HG03565 (cell line): ENCODE data around the gene KRTAP4-2.
"Not testable (repeated sequence)": the region's sequence is repeated elsewhere in the genome, so short reads cannot be mapped to it uniquely, and the experiment has no call there.

Experiments
- ATAC-seq: cut with Tn5 transposase; IDR thresholded peaks from one replicate; pipeline ENCODE4 v1.9.1; 2021; ENCODE audit warnings: mild to moderate bottlenecking, moderate library complexity; ENCODE audit not compliant: unreplicated experiment

The KRTAP4-2 gene

DNA sequence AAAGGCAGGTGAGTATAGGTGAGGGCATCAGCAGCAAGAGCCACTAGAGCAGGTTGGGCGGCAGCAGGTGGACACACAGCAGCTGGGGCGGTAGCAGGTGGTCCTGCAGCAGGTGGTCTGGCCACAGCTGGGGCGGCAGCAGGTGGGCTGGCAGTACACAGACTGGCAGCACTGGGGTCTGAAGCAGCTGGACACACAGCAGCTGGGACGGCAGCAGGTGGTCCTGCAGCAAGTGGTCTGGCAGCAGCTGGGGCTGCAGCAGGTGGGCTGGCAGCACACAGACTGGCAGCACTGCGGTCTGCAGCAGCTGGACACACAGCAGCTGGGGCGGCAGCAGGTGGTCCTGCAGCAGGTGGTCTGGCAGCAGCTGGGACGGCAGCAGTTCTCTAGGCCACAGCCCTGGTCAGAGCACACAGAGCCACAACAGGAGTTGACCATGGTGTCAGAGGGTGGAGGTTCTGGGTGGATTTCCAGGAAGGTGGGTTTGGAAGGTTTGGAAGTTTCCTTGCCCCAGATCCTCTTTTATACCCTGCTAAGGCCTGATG lies at the start of gene KRTAP4-2:
TSS of gene KRTAP4-2 (minus strand) at position 495 of the 545 bp plus-strand sequence. CDS start at position 438, 57 bp downstream.
- no peak for ATAC-seq

DNA sequence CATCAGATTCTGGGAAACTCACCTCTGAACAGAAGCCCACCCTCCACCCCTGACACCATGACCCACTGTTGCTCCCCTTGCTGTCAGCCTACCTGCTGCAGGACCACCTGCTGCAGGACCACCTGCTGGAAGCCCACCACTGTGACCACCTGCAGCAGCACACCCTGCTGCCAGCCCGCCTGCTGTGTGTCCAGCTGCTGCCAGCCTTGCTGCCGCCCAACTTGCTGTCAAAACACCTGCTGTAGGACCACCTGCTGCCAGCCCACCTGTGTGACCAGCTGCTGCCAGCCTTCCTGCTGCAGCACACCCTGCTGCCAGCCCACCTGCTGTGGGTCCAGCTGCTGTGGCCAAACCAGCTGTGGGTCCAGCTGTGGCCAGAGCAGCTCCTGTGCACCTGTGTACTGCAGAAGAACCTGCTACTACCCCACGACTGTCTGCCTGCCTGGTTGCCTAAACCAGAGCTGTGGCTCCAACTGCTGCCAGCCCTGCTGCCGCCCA lies 48.6 kb upstream of the KRTAP4-2 start, which contains the start of gene KRTAP9-2:
TSS of gene KRTAP9-2 (plus strand) at position 51 of the 498 bp plus-strand sequence. CDS start at position 58, 7 bp downstream.
- ATAC-seq: not testable (repeated sequence)

DNA sequence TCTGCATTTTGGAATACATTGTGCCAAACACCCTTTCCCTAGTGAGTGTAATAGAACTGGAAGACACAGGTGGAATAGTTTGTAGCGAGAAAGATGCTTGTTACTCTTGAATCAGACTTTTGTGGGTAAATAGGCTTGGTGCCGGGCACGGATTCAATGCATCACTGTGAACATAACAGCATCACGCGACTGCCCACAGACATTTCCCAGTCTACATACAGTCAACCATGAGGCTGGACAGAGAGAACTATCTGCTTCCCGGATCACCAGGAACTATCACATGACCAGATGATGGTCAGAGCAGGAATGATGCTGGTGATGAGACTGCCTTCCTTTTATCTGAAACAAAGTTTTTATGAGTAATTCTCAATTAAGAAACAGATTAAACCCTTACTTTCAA lies 48.0 kb upstream of the KRTAP4-2 start:
- no peak for ATAC-seq

DNA sequence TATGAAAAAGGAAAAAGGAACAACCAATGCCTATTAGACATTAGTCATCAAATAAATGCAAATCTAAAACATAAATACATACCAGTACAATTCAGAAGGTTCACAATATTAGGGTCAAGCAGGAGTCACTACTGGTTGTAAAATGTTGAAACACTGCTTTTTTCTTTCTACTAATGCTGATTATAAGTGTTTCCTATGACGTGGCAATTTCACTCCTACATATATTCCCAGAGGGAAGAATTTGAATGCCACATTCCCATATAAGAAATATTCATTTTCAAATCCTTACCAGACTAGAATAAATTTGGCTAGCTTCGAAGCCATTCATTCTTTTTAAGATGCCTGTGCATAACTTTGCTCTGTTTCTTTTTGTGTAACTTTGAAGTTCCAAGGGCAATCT lies 45.8 kb upstream of the KRTAP4-2 start:
- no peak for ATAC-seq

DNA sequence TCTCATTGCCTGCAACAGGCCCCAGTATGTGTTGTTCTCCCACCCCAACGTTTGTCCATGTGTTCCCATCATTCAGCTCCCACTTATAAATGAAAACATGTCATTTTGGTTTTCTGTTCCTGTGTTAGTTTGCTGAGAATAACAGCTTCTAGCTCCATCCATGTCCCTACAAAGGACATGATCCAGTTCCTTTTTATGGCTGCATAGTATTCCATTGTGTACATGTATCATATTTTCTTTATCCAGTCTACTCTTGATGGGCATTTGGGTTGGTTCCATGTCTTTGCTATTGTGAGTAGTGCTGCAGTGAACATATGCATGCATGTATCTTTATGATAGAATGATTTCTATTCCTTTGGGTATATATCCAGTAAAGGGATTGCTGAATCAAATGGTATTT lies 37.7 kb upstream of the KRTAP4-2 start:
- no peak for ATAC-seq

DNA sequence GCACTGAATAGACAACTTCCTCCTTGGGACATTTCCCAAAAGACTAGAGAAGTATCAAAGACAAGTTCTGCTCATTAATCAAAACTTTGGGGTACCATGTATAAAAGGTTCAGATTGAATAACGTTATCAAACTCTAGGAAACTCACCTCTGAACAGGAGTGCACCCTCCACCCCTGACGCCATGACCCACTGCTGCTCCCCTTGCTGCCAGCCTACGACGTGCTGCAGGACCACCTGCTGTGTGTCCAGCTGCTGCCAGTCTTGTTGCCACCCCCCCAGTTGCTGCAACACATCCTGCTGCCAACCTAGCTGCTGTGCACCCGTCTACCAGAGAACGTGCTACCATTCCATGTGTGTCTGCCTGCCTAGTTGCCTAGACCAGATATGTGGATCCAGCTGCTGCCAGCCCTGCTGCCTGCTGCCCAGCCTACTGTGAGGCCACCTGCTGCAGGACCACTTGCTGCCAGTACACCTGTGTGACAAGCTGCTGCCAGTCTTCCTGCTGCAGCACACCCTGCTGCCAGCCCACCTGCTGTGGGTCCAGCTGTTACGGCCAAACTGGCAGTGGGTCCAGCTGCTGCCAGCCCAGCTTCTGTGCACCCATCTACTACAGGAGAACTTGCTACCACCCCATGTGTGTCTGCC lies 34.6 kb upstream of the KRTAP4-2 start:
- ATAC-seq: no peak

DNA sequence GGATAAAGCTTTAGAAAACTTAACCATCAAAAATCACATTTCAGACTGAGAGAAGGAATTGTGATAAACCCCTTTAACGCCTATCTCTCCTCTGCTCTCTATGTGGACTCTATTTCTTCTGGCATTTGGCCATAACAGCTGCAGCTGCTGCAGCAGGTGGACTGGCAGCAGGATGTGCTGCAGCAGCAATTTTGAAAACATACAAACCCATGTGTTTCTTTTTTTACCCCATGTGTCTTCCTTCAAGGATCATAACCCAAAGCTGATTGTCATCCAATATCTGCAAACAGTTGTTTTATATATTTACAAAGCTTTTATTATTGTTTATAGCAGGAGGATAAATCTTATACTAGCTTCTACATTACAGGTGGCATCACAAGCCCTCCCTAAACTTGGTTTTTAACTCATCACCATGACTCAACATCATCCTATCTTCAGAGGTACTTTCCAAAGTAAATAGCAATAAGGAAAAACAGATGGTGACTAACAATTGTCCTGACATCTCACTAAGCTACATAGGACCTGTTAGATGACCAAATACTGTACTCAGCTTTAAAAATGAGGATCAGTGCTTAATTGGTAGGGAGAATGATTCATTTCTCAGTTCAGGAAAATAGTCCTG lies 33.9 kb upstream of the KRTAP4-2 start:
- no peak for ATAC-seq

DNA sequence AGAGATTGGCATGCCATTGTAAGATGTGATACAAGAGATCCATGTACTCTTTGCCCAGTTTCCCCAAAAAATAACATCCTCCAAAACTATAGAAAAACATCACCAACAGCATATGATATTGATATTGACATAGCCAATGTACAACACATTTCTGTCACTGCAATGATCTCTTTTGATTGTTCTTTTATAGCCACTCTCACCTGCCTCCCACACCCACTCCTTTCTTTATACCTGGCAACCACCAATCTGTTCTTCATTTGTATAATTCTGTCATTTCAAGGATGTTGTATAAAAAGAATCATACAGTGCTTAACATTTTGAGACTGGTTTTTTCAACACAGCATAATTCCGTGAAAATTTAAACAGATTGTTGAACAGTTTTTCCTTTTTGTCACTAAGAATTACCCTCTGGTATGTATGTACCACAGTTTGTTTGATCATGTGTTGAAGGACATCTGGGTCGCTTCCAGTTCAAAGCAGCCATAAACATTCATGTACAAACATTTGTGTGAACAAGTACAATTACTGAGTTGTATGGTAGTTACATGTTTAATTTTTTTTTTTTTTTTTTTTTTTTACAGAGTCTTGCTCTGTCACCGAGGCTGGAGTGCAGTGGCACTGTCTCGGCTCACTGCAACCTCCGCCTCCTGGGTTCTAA lies 21.5 kb upstream of the KRTAP4-2 start:
- ATAC-seq: no peak

DNA sequence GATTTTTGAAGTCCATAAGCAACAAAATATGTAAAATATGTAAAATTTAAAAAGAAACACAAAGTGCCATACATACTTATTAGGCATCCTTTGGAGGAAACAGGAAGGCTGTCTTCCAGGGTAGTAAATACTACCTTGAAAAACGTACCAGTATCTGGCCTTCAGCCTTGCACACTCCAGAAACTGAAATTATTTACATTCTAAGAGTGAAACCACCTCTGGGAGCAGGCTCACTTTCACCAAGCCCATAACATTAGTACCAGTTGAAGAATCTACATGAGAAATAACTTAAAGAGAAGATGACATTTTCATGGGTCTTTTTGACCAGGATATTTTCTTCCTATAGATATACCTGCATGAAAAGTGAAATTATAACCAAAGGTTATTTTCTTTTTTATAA lies 18.0 kb upstream of the KRTAP4-2 start:
- no peak for ATAC-seq

DNA sequence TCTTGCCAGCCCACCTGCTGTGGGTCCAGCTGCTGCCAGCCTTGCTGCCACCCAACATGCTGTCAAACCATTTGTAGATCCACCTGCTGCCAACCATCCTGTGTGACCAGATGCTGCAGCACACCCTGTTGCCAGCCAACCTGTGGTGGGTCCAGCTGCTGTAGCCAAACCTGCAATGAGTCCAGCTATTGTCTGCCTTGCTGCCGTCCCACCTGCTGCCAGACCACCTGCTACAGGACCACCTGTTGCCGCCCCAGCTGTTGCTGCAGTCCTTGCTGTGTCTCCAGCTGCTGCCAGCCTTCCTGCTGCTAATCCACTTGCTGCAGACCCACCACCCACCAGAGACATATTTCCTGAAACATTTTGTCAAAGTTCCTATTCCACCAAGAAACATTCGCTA lies 12.3 kb upstream of the KRTAP4-2 start:
- no peak for ATAC-seq

DNA sequence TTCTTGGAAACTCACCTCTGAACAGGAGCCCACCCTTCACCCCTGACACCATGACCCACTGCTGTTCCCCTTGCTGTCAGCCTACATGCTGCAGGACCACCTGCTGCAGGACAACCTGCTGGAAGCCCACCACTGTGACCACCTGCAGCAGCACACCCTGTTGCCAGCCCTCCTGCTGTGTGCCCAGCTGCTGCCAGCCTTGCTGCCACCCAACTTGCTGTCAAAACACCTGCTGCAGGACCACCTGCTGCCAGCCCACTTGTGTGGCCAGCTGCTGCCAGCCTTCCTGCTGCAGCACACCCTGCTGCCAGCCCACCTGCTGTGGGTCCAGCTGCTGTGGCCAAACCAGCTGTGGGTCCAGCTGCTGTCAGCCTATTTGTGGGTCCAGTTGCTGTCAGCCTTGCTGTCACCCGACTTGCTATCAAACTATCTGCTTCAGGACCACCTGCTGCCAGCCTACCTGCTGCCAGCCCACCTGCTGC lies 11.9 kb upstream of the KRTAP4-2 start, which contains the start of gene KRTAP9-1:
TSS of gene KRTAP9-1 (plus strand) at position 51 of the 482 bp plus-strand sequence. CDS start at position 51, 0 bp downstream.
- ATAC-seq: not testable (repeated sequence)

DNA sequence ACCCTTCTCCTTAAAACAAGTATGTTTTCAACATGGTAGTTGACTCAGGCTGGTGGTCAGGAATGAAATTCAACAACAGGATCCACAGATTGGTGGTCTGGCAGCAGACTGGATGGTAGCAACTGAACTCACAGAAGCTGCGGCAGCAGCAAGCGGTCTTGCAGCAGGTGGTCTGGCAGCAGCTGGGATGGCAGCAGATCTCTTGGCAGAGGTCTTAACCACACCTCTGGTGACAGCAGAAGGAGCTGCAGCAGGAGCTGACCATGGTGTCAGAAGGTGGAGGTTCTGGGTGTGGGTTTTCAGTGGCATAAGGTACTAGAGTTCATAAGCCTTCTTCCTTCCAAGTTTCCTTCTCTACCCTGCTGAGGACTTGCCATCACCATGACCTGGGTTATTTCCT lies 8.9 kb upstream of the KRTAP4-2 start:
- no peak for ATAC-seq

DNA sequence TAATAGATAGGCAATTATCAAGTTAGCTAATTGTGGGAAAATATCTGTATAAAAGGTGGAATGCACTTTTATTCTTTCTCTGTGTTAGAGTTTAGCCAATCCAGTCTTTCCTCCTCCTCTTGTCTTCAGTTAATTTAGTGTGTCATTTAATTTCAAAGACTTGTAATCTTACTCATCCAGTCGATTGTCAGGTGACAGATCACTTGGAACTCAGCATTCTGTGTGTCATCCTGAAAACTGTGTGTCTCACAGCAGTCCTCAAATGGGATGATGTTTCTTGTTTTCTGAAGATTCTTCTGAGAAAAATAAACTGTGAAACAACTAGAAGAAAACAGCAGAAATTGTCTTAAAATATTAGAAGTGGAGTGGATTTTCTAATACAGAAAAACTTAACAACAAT lies 7.0 kb upstream of the KRTAP4-2 start:
- no peak for ATAC-seq

DNA sequence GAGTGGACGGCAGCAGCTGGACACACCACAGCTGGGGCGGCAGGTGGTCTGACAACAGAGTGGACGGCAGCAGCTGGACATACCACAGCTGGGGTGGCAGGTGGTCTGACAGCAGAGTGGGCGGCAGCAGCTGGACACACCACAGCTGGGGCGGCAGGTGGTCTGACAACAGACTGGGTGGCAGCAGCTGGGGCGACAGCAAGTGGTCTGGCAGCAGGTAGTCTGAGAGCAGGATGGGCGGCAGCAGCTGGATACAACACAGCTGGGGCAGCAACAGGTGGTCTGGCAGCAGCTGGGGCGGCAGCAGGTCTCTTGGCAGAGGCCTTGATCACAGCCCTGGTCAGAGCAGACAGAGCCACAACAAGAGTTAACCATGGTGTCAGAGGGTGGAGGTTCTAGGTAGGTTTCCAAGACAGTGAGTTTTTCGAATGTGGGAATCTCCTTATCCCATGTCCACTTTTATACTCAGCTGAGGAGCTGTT lies 6.5 kb upstream of the KRTAP4-2 start, which contains the start of gene KRTAP4-1:
TSS of gene KRTAP4-1 (minus strand) at position 432 of the 482 bp plus-strand sequence. CDS start at position 375, 57 bp downstream.
- no peak for ATAC-seq

DNA sequence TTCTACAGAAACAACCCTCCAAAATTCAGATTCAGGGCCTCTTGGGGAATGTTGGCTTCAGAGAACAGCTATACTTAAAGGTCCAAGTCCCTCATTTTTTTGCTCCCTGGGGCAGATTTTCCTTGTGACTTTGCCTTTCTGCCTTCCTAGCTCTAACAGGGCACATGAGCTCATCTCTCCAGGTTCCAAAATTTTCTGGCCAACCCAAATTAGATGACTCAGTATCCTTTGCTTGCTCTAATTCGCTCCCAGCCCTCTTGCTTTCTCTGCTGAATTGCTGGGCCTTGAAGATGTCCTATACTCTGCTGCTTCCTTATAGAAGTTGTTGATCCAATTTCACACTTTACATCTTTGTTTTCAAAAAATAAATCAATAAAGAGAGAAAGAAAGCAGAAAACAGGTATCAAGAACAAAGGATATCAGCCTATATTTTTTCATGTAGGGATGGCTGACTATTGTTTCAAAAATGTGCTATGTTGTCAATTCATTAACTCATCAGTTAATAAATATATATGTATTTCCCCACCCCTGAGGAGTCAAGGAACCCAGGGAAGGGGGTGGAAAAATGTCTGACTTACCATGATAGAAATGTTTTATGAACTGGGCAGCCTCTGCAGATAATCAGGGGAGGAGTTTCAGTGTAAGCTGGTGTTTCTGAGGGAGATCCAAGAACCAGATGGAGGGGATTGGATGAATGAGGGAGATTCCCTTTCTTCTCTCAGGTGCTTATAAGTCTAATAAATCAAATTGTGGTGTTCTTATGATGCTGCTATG lies 1.0 kb upstream of the KRTAP4-2 start:
- no peak for ATAC-seq

DNA sequence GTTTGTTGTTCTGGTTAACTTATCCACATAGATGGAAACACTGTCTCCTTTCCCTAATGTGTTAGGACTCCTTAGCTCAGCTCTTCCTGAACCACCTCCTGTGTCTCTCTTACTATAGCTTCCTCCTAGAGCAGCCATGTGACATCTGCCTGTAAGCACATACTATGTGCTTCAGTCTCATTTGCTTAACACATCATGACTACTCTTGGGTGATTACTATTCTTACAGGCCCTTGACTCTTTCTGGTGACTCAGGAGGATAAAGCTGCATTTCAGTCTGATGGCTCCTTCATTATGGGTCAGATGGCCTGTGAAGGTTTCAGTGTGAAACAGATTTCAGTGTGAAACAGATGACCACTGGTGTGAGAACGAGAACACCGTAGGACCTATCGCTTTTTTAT lies 320 bp upstream of the KRTAP4-2 start:
- ATAC-seq: no peak

DNA sequence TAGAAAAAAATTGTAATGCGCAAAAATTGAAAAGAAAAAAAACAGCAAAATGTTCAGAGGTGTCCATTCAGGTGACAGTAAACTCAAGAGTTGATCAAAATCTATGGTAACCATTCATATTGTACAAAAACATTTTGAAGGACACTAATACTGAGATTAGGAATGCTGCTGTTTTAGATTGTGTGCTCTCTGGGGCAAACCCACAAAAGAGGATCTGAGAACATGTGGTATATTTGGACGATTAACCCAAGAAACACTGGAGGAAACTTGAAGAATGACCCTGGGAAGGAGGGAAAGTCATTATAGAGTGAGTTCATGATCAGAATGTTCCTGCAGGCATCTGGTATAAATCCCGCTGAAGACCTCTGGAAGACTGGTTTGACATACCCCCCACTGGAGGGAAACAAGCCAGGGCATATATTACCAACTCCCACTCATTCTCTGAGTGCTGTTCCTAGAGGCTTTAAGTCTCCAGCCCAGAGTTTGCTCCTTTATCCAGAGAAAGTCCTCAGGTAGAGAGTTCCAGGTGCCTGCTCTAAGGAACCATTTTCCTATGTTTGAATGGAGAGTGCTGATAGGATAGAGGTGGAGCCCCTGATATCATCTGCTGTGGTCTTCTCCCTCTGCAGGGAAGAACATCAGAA lies 1.2 kb downstream of the KRTAP4-2 start:
- no peak for ATAC-seq

DNA sequence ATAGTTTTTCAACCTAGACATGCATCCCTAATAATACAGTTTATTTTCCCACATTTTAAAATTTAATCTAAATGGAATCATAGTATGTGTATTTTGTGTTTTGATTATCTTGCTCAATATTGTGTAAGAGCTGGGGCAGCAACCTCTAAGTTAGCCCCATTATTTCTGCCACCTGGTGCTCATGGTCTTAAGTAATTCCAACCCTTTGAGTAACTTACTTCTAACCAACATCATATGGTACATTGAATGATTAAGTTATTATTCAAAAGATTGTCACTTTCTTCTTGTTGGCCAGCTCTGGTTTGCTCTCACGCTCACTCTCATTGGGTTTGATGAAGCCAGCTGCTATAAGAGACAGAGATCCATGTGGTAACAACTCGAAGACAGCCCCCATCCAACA lies 6.1 kb downstream of the KRTAP4-2 start:
- no peak for ATAC-seq

DNA sequence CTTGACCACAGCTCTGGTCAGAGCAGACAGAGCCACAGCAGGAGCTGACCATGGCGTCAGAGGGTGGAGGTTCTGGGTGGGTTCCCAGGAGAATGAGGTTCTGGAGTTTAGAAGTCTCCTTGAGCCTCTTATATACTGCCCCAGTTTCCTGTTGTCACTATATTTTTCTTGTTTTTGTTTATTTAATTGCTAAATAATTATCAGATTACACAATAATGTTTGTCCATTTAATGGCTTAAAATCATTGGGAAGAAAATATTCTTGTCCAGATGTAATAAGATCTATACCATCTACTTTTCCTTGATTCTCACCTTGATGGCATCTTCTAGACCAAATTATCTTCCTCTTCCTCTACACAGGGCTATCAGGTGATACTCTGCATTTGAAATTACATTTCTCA lies 9.9 kb downstream of the KRTAP4-2 start, which contains the start of gene KRTAP4-3:
TSS of gene KRTAP4-3 (minus strand) at position 101 of the 400 bp plus-strand sequence. CDS start at position 52, 49 bp downstream.
- no peak for ATAC-seq

DNA sequence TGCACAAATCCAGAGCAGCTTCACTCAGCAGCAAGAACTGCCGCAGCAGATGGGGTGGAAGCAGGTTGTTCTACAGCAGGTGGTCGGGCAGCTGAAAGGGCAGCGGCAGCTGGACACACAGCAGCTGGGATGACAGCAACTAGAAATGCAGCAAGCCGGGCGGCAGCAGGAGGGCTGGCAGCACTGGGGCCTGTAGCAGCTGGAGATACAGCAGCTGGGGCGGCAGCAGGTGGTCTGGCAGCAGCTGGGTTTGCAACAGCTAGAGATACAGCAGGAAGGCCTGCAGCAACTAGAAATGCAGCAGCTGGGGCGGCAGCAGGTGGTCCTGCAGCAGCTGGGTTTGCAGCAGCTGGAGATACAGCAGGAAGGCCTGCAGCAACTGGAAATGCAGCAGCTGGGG lies 10.5 kb downstream of the KRTAP4-2 start:
- ATAC-seq: no peak
